Measurements from ENCODE around the gene PRR20G.

- TF ChIP-seq CTCF (IDR thresholded peaks at IDR 0.05; ENCODE audit: low read depth, low read length, poor library complexity, severe bottlenecking) (no peak), EZH2phosphoT487 (IDR thresholded peaks at IDR 0.05; ENCODE audit: borderline replicate concordance, low read length) (no peak)
Observed at GRCh38 chr3:127287840-127288239, at the start of gene PRR20G.
